Stimulated activated CD4-positive, alpha-beta T cell treated with anti-CD3 and anti-CD28 coated beads, Interleukin-4, amount 100 ng/mL, for 4 hours (primary cell): Measurements from ENCODE around the gene KCNJ10.
"Not testable (repeated sequence)": the region's sequence is repeated elsewhere in the genome, so short reads cannot be mapped to it uniquely, and the experiment has no call there.

Experiments
- DNase-seq, 2 experiments: peaks; one replicate each; pipeline ENCODE4 v3.0.0-alpha.2; 2020

KCNJ10 gene

DNA sequence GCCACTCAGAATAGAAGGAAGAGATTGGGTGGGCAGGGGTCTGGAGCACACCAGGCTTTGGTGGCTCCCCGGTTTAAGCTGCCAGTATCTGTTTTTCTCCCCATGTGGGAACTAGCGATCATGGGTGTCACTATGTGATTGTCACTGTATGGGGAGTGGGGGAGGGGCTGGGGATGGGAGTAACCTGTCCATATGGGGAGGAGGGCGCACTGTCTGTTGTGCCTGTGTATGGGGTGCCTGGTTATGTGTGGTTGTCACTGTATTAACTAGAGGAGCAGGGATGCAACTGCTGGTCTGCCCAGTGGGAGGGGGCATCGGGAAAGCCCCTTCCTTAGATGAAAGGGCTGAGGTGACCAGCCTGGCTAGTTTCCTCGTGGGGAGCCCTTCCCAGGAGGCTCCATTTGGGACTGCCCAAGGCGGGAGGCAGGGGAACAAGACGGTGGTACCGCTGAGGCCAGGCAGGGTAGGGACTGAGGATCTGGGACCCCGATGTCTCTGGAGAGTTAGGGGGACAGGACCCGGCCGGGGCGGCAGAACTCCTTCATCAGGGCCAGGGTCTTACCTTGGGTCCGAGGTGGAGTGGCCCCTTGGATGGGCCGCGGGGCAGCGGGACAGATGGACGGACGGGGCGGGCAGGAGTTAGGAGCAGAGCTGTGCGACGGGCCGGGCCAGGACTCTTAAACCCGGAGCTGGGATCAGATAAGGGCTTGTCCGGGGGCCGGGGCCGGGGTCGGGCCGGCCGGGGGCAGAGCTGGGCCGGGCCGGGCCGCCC is at the start of gene KCNJ10:
Gene KCNJ10, minus strand, starts transcription at position 701 of the 772 bp plus-strand sequence. CDS start 27,628 bp downstream, outside the sequence.
- DNase-seq: no peak

- no peak for DNase-seq
Measured at GRCh38 chr1:160118928-160119327, 49.0 kb upstream of the KCNJ10 start.

DNA sequence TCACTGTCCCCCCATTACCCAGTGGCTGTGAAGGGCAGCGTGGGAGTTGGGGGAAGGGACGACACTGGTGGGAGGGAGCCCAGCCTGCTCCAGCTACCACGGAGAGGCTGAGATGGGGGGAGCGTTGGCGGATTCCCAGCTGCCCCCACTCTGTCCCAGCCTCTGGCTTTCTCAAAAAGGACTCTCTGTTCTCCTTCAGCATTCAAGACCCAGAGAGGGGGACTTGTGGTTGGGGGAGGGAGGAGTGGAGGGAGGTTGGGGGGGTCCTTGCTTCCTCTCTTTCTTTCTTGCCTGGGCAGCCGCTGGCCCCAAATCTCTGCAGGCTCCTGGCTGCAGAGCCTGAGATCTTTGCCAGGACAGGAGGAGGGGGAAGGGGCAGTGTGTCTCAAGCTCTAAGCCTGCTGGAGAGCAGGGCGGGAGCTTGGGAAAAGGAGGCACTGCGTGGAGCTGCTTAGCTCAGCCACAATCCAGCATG is 47.8 kb upstream of the KCNJ10 start:
- DNase-seq: no peak

DNA sequence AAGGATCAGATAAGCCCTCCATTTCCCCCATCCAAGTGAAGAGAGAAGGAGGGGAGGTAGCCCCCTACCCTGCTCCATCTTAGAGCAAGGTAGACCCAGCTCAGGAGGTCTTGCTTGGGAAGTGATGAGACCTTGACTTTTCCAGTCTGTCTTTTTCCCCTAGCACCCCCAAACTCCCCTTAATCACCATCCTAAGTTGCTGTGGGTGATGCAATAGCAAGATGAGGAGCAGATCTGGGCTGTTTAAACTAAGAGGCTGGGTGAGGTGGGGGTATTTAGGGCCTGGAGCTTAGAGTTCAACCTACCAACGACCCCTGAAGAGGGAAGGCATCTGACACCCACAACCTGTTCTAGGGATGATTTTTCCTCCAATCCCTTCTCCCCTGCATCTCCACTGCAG is 47.3 kb upstream of the KCNJ10 start:
- DNase-seq: no peak

DNA sequence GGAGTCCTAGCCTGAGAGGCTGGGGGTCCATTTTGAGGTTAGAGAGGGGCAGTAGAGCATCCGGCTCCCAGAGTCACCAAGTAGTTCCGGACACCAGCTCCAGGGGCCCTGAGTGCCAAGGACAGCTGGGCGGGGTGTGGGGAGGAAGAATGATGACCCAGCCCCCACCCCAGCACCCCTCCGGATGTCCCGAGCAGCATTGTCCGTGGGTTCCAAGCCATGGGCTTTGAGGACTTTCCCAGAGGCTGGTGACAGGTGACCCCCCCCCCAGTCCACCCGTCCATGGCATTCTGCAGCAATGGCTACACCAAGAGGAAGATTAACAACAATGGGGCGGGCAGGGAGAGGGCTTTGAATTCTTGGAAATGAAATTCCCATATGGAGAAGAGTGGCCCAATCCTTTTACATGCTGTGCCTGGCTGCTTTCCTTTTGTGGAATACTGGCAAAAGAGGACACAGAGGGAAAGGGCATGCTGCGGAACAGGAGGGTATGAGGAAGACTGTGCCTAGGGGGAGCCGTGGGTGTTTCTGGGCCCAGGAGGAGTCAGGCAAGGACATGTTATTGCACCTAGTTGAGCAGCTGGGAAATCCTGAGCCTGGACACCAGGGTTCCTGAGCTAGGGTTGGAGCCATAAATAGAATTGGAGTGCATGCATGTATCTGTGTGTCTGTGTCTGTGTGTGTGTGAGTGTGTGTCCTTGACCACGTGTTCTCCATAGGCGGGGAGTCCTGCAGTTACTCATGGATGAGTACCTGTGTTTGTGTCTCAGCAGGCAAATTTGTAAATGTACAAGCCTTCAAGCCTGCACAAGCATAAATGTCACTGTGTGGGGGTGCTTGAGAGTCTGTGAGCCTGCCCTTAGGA is 46.6 kb upstream of the KCNJ10 start:
- no peak for DNase-seq

DNA sequence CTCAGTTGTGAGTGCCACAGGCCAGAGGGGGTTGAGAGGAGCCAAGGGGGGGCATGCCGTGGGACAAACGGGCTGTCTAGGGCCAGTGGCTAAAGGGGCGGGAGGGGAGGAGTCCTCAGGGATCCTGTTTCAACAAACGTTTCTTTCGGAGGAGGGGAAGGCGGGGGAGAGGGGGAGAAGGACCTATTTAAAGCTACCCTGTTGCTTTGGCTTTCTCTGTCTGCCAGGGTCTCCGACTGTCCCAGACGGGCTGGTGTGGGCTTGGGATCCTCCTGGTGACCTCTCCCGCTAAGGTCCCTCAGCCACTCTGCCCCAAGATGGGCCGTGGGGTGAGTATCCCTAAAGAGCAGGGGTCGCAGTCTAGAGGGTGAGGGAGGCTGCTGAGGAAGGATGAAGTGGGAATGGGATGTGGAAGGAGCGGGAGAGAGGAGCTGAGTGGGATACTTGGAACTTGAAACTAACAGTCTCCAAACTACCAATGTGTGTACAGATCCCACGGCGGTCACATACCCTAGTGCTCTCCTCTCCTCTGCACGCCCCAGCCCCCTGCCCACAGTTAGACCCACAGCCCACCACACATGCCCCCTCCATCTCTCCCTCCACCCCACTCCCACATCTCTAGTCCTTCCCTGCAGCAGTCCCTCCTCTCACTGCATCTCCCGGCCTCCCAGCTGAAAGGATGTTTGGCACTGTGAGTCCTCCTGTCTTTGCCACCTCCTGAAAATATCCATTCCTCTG is 45.8 kb upstream of the KCNJ10 start, which contains the start of gene ATP1A2:
Gene ATP1A2, plus strand, starts transcription at position 215 of the 738 bp plus-strand sequence. Its CDS starts 103 bp downstream, at position 318.
- no peak for DNase-seq

- no peak for DNase-seq
Measured at GRCh38 chr1:160114085-160114484, 44.1 kb upstream of the KCNJ10 start.

GRCh38 chr1:160113407-160113806 is 43.4 kb upstream of the KCNJ10 start:
- no peak for DNase-seq

DNA sequence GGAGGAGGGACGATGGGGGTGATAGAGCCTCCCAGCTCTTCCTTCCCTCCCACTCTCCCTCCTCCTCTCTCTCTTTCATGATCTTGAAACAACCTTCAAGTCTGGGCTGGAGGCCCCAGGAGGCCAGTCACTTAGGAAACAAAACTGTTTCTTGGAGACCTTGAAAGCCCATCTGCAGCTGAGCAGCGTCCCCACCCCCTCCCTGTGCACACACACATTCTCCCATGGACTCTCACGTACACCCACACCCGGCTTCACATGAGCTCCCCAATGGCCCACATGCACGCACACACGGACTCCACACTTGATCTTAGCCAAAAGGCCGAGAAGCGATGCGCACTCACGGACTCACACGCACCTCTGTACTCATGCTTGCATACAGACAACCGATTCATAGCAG is 42.4 kb upstream of the KCNJ10 start:
- no peak for DNase-seq

GRCh38 chr1:160111462-160111861 is 41.5 kb upstream of the KCNJ10 start:
- DNase-seq: not testable (repeated sequence)

GRCh38 chr1:160109686-160110085 is 39.7 kb upstream of the KCNJ10 start:
- no peak for DNase-seq

DNA sequence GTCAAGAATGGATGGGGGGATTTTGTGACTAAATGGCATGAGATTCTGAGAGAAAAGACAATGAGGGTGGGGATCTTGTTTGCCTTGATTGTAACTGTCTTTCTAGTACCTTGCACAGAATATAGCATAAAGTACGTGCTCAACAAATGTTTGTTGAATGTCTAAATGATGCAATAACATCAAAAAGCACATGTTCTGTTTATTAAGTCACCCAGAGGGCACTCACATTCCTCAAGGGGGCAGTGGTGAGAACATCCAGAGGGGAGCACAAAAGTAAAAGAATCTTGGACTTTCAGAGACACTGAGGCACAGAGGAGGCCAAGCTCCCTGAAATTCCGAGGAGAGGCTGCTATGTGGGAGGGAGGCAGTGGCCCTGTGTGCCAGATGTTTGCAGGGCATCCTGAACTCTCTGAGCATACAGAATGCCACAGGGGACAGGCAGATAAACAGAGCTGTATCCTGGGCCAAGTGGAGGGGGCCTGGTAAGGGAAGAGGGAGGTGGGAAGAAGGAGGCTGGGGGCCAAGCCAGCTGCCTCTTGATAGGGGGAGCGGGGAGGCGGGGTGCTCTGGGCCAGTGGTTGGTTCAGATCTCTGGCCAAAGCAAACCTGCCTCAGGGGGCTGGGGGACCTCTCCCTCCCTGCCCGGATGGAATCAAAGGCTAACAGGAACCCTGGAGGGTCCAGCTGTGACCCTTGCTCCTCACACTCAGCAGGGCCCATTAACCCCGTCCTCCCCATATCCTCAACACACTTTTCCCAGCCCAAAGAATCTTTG is 39.1 kb upstream of the KCNJ10 start:
- peak in 1 of 2 experiments; percentile 36 for DNase-seq

- DNase-seq: no peak
Measured at GRCh38 chr1:160107512-160107911, 37.6 kb upstream of the KCNJ10 start.

DNA sequence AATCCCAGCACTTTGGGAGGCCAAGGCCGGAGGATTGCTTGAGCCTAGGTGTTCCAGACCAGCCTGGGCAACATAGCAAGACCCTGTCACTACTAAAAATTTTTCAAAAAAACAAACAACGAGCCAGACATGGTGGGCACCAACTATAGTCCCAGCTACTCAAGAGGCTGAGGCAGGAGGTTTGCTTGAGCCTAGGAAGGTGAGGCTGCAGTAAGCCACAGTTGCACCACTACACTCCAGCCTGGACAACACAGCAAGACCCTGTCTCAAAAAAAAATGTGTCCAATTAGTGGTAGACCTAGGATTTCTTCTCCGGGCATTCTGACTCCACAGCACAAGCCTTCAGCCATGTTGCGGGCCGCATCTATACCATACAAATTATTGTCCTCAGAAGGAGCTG is 35.2 kb upstream of the KCNJ10 start:
- DNase-seq: no peak

- no peak for DNase-seq
Measured at GRCh38 chr1:160104486-160104885, 34.5 kb upstream of the KCNJ10 start.

DNA sequence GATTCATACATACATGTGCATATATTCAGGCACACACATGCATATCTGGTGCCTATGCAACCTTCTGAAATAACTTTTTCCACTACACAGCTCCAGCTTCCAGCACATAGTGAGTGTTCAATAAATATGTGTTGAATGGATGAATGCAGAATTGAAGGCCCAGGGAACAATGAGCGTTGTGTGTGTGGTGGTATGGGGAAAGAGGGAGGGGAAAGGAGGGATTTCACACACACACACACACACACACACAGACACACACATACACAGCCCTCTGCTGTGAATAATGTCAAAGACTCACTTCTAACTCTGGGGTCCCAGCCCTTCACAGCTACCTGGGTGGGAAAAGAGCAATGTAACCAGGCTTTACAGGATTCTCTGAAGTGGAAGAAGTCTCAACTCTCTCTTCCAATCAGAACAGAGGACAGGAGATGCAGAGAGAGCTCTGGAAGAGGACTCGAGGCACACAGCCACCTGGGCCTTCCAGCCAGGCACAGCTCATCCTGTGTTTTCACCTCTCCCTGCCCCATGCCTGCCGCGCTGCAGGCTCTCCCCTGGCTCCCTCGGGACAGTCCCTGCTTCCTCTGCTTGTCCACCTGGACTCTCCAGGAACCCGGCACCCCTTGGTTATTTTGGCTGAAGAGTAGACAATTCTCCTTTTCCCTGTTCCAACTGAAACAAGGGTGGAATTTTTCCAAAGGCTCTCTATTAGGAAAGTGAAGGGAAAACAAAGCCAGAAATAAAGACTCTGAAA is 33.9 kb upstream of the KCNJ10 start:
- no peak for DNase-seq

GRCh38 chr1:160101717-160102522 is 32.0 kb upstream of the KCNJ10 start:
- DNase-seq: no peak

- DNase-seq: peak; percentile 70 to 75
Measured at GRCh38 chr1:160101037-160101716, 31.2 kb upstream of the KCNJ10 start.

- DNase-seq: no peak
Measured at GRCh38 chr1:160099716-160100375, 29.9 kb upstream of the KCNJ10 start.
